Mesendoderm (in vitro differentiated cells): ENCODE data around the gene GPN1.
"Not testable (repeated sequence)": the region's sequence is repeated elsewhere in the genome, so short reads cannot be mapped to it uniquely, and the experiment has no call there.

Experiments
- DNase-seq: peaks from one replicate; pipeline ENCODE4 v3.0.0; 2013
- H2AK5ac ChIP-seq: 2 replicates; pipeline ENCODE4 v1.6.1; 2013; ENCODE audit warnings: low read length, inconsistent platforms
- H2BK120ac ChIP-seq: 2 replicates; pipeline ENCODE4 v1.6.1; 2013; ENCODE audit warnings: low read depth, mild to moderate bottlenecking, low read length, moderate library complexity, mixed read lengths
- H2BK15ac ChIP-seq: replicated peaks from 2 replicates; pipeline ENCODE4 v1.6.1; 2013; ENCODE audit warnings: low read depth, mild to moderate bottlenecking, moderate library complexity
- H2BK5ac ChIP-seq: 2 replicates; pipeline ENCODE4 v1.6.1; 2013; ENCODE audit warnings: low read length, inconsistent platforms
- H3K18ac ChIP-seq: 2 replicates; pipeline ENCODE4 v1.6.1; 2013; ENCODE audit warnings: mild to moderate bottlenecking, low read length, mixed read lengths
- H3K23ac ChIP-seq: one replicate; pipeline ENCODE4 v1.6.1; 2013; ENCODE audit warnings: low read length
- H3K27ac ChIP-seq: 2 replicates; pipeline ENCODE4 v1.5.1; 2013; ENCODE audit warnings: low read depth, mild to moderate bottlenecking, inconsistent platforms, low read length, moderate library complexity
- H3K27me3 ChIP-seq: 2 replicates; pipeline ENCODE4 v1.6.1; 2013; ENCODE audit warnings: low read length, control low read depth, mild to moderate bottlenecking, inconsistent platforms; ENCODE audit not compliant: insufficient read depth, poor library complexity
- H3K36me3 ChIP-seq: 2 replicates; pipeline ENCODE4 v1.6.1; 2013; ENCODE audit warnings: low read length, inconsistent platforms; ENCODE audit not compliant: control insufficient read depth, insufficient read depth
- H3K4ac ChIP-seq: one replicate; pipeline ENCODE4 v1.6.1; 2013; ENCODE audit warnings: low read depth, mild to moderate bottlenecking, low read length, moderate library complexity
- H3K4me1 ChIP-seq: 2 replicates; pipeline ENCODE4 v1.6.1; 2013; ENCODE audit warnings: low read depth, low read length, inconsistent platforms; ENCODE audit not compliant: control insufficient read depth
- H3K4me2 ChIP-seq: 2 replicates; pipeline ENCODE4 v1.6.1; 2013; ENCODE audit warnings: low read length
- H3K4me3 ChIP-seq: 2 replicates; pipeline ENCODE4 v1.5.1; 2013; ENCODE audit warnings: mild to moderate bottlenecking, low read length
- H3K56ac ChIP-seq: one replicate; pipeline ENCODE4 v1.6.1; 2013; ENCODE audit warnings: low read length
- H3K79me1 ChIP-seq: 2 replicates; pipeline ENCODE4 v1.6.1; 2013; ENCODE audit warnings: low read length, inconsistent platforms
- H3K79me2 ChIP-seq: 2 replicates; pipeline ENCODE4 v1.6.1; 2013; ENCODE audit warnings: mild to moderate bottlenecking, low read length; ENCODE audit not compliant: control insufficient read depth, insufficient read depth
- H3K9ac ChIP-seq: 2 replicates; pipeline ENCODE4 v1.6.1; 2013; ENCODE audit warnings: low read length, inconsistent platforms
- H4K5ac ChIP-seq: one replicate; pipeline ENCODE4 v1.6.1; 2013; ENCODE audit warnings: low read length
- H4K8ac ChIP-seq: one replicate; pipeline ENCODE4 v1.6.1; 2013; ENCODE audit warnings: low read depth, mild to moderate bottlenecking, control low read depth, low read length, moderate library complexity
- WGBS: extraction: QIAGEN DNeasy Blood & Tissue Kit; methylation state at CpG from one replicate; pipeline ENCODE4 v1.1.7; 2013; ENCODE audit warnings: low lambda C conversion rate, missing lambda C conversion rate; ENCODE audit not compliant: insufficient coverage; ENCODE audit errors: extremely low coverage; 5-methylcytosine and 5-hydroxymethylcytosine counted together

GPN1 gene

DNA sequence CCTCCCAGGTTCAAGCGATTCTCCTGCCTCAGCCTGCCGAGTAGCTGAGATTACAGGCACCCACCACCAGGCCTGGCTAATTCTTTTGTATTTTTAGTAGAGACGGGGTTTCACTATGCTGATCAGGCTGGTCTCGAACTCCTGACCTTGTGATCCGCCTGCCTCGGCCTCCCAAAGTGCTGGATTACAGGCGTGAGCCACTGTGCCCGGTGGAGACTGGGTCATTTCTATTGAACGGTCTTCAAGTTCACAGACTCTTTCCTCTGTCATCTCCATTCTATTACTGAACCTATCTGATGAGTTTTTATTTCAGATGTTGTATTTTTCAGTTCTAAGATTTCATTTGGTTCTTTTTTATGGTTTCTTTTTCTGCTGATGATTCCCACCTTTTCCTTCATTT, 33.4 kb upstream of the GPN1 start:
- H3K4me1 ChIP-seq, H3K56ac ChIP-seq, H3K27ac ChIP-seq, H3K4me2 ChIP-seq, H2BK5ac ChIP-seq, H4K5ac ChIP-seq, H3K18ac ChIP-seq, H3K27me3 ChIP-seq, H3K4ac ChIP-seq, H3K36me3 ChIP-seq, H4K8ac ChIP-seq, H2BK120ac ChIP-seq, H3K4me3 ChIP-seq, H2BK15ac ChIP-seq, H3K23ac ChIP-seq, H2AK5ac ChIP-seq, DNase-seq, H3K9ac ChIP-seq: not testable (repeated sequence)
- H3K79me2 ChIP-seq: peaks cover 30% of the 10 kb centered on the region
- no CpG with 5 or more reads among the region's 9 CpGs for WGBS
- H3K79me1 ChIP-seq: peaks cover 14% of the 10 kb centered on the region

- Histone ChIP-seq H3K4me1 (no peaks in the 10 kb centered on the region), H2BK120ac (no peak overlapping the region), H3K4me3 (no peak overlapping the region), H3K79me2 (peaks cover 25% of the 10 kb centered on the region), H3K27me3 (no peaks in the 10 kb centered on the region), H3K36me3 (peaks cover 1% of the 10 kb centered on the region), H3K27ac (no peak overlapping the region), H3K4me2 (no peak overlapping the region), H2BK5ac (no peak overlapping the region), H3K18ac (no peak overlapping the region), H3K9ac (no peak overlapping the region), H3K4ac (no peak overlapping the region), H4K5ac (no peak overlapping the region), H2BK15ac (no peak overlapping the region), H3K79me1 (peaks cover 15% of the 10 kb centered on the region), H4K8ac (no peak overlapping the region), H3K56ac (no peak overlapping the region), H2AK5ac (no peak overlapping the region), H3K23ac (no peak overlapping the region)
- no peak for DNase-seq
- no CpG with 5 or more reads among the region's 1 CpG for WGBS
These were observed 32.2 kb upstream of the GPN1 start for GRCh38 chr2:27596627-27597026.

GRCh38 chr2:27606611-27607010, 22.2 kb upstream of the GPN1 start:
- WGBS: no CpG with 5 or more reads among the region's 2 CpGs
- H4K8ac ChIP-seq: no peak overlapping the region
- no peak overlapping the region for H4K5ac ChIP-seq

GRCh38 chr2:27613985-27614384, 14.9 kb upstream of the GPN1 start:
- Histone ChIP-seq H3K18ac (no peak overlapping the region), H3K23ac (no peak overlapping the region), H3K4me2 (no peak overlapping the region), H4K8ac (no peak overlapping the region), H2BK15ac (no peak overlapping the region), H3K4me3 (no peak overlapping the region), H3K4ac (no peak overlapping the region), H2BK120ac (no peak overlapping the region), H3K56ac (no peak overlapping the region), H3K79me1 (no peaks in the 10 kb centered on the region), H3K4me1 (no peaks in the 10 kb centered on the region), H3K36me3 (peaks cover 1% of the 10 kb centered on the region), H4K5ac (no peak overlapping the region), H2BK5ac (no peak overlapping the region), H3K27me3 (no peaks in the 10 kb centered on the region), H2AK5ac (no peak overlapping the region), H3K27ac (no peak overlapping the region), H3K79me2 (no peaks in the 10 kb centered on the region), H3K9ac (no peak overlapping the region)
- no CpG with 5 or more reads among the region's 2 CpGs for WGBS
- DNase-seq: no peak

More at GRCh38 chr2:27606611-27607010, 22.2 kb upstream of the GPN1 start:
- H3K18ac ChIP-seq: no peak overlapping the region
- no peak overlapping the region for H3K4me2 ChIP-seq
- no peaks in the 10 kb centered on the region for H3K79me1 ChIP-seq
- no peak overlapping the region for H2BK120ac ChIP-seq
- no peak overlapping the region for H2BK15ac ChIP-seq
- H3K27ac ChIP-seq: no peak overlapping the region
- no peak overlapping the region for H2AK5ac ChIP-seq
- no peak overlapping the region for H3K4me3 ChIP-seq
- no peaks in the 10 kb centered on the region for H3K27me3 ChIP-seq
- H3K4me1 ChIP-seq: no peaks in the 10 kb centered on the region
- peaks cover 4% of the 10 kb centered on the region for H3K36me3 ChIP-seq
- H3K56ac ChIP-seq: no peak overlapping the region
- no peaks in the 10 kb centered on the region for H3K79me2 ChIP-seq
- no peak overlapping the region for H3K9ac ChIP-seq
- H2BK5ac ChIP-seq: no peak overlapping the region
- no peak overlapping the region for H3K4ac ChIP-seq
- no peak for DNase-seq
- no peak overlapping the region for H3K23ac ChIP-seq

GRCh38 chr2:27615316-27615715, 13.5 kb upstream of the GPN1 start:
- no CpG with 5 or more reads among the region's 3 CpGs for WGBS
- Histone ChIP-seq H3K4ac (no peak overlapping the region), H2BK5ac (no peak overlapping the region), H3K18ac (no peak overlapping the region), H3K56ac (no peak overlapping the region), H3K79me1 (no peaks in the 10 kb centered on the region), H4K5ac (no peak overlapping the region), H2BK120ac (no peak overlapping the region), H4K8ac (no peak overlapping the region), H2BK15ac (no peak overlapping the region), H3K4me2 (no peak overlapping the region), H3K4me3 (no peak overlapping the region), H3K79me2 (no peaks in the 10 kb centered on the region), H3K4me1 (no peaks in the 10 kb centered on the region), H3K27ac (no peak overlapping the region), H3K36me3 (peaks cover 1% of the 10 kb centered on the region), H3K9ac (no peak overlapping the region), H3K27me3 (no peaks in the 10 kb centered on the region), H3K23ac (no peak overlapping the region), H2AK5ac (no peak overlapping the region)
- DNase-seq: no peak

GRCh38 chr2:27621524-27621923, 7.3 kb upstream of the GPN1 start:
- no peak overlapping the region for H2AK5ac ChIP-seq
- H3K23ac ChIP-seq: no peak overlapping the region
- no peak overlapping the region for H3K4ac ChIP-seq
- no peak overlapping the region for H3K9ac ChIP-seq
- H3K79me2 ChIP-seq: no peaks in the 10 kb centered on the region
- H3K27ac ChIP-seq: no peak overlapping the region
- H3K4me3 ChIP-seq: no peak overlapping the region
- peaks cover 4% of the 10 kb centered on the region for H3K36me3 ChIP-seq
- no peak overlapping the region for H2BK5ac ChIP-seq
- H4K8ac ChIP-seq: no peak overlapping the region
- peak; percentile 48 for DNase-seq
- no peaks in the 10 kb centered on the region for H3K79me1 ChIP-seq
- WGBS: no CpG with 5 or more reads among the region's 1 CpG
- no peak overlapping the region for H2BK120ac ChIP-seq
- no peaks in the 10 kb centered on the region for H3K27me3 ChIP-seq
- no peak overlapping the region for H4K5ac ChIP-seq
- H3K4me1 ChIP-seq: no peaks in the 10 kb centered on the region
- H3K4me2 ChIP-seq: no peak overlapping the region
- H3K18ac ChIP-seq: no peak overlapping the region
- no peak overlapping the region for H3K56ac ChIP-seq
- H2BK15ac ChIP-seq: no peak overlapping the region
